ENCODE data around the gene NTN1. TPM values are rescaled to one million over a fixed set of nuclear protein-coding genes. Genes with fewer than 3 reads are reported as not detected.
A peak's percentile ranks its signal among the peaks of the same experiment; 100 is the strongest.
"Not testable (repeated sequence)": the region's sequence is repeated elsewhere in the genome, so short reads cannot be mapped to it uniquely, and the experiment has no call there.

The NTN1 gene
- total and polyA plus RNA-seq, 2 donors from 2014 or later: 1.8 TPM

DNA sequence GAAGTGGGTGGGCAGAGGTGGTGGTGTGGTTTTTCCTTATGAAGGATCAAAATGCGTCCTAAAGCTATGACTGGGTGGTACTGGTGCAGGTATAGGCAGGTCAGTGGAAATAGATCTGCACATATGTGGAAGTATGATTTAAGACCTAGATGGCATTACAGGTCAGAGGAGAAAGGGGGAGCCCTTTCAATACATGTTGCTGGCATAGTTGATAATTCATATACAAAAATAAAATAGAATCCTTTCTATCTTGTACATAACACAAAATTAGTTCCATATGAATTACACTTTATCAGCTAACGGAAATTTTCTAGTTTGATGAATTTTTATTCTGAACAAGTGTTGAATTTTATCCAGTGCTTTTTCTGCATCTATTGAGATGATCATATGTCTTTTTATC lies 35.0 kb upstream of the NTN1 start:
- intact Hi-C loops (cut with DNase I): loop anchor here (10.0 kb wide), 1 partner anchor 539 kb away; no protein-coding TSS in a partner anchor
- H3K9me3 ChIP-seq (ENCODE audit: control insufficient read depth in 2 of 3, insufficient read depth in 1 of 3, low read length in 3 of 3): peaks cover 0 to 5% (median 0%) of the 10 kb centered on the region in 3 donors
- no peak overlapping the region for H3K4me3 ChIP-seq (ENCODE audit: low read length in 3 of 3)
- no peak overlapping the region for H3K27ac ChIP-seq (ENCODE audit: low read depth in 2 of 2, low read length in 2 of 2)
- no peaks in the 10 kb centered on the region for H3K36me3 ChIP-seq (ENCODE audit: control insufficient read depth in 2 of 3, insufficient read depth in 3 of 3, low read length in 3 of 3)
- no peak for DNase-seq
- H3K4me1 ChIP-seq (ENCODE audit: control insufficient read depth in 2 of 3, insufficient read depth in 2 of 3, low read depth in 1 of 3, low read length in 3 of 3): no peaks in the 10 kb centered on the region
- TF ChIP-seq CTCF (IDR thresholded peaks at IDR 0.05; ENCODE audit: borderline replicate concordance, extremely low read depth, insufficient read depth): no peak
- no peaks in the 10 kb centered on the region for H3K27me3 ChIP-seq (ENCODE audit: control insufficient read depth, insufficient read depth, low read length)
- no peak for FAIRE-seq
- H3K9ac ChIP-seq (ENCODE audit: low read length in 3 of 3): no peak overlapping the region

DNA sequence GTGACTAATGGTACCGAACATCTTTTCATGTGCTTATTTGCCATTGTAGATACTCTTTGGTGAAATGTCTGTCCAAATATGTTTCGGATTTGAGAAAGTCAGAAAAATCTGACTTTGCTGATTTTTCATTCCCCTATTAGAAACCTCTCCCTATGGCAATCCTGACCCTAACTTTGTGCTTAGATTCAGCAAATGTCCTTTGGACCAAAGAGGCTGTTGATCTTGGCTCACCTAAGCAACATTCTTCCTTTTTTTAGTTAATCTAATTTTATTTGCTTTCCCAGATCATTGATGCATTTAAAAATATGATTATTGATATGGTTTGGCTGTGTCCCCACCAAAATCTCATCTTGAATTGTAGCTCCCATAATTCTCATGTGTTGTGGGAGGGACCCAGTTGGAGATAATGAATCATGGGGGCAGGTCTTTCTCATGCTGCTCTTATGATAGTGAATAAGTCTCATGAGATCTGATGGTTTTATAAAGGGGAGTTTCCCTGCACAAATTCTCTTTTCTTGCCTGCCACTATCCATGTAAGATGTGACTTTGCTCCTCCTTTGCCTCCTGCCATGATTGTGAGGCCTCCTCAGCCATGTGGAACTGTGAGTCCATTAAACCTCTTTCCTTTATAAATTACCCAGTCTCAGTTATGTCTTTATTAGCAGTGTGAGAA lies 32.9 kb upstream of the NTN1 start:
- H3K9ac ChIP-seq (ENCODE audit: low read length in 3 of 3); FAIRE-seq; H3K4me1 ChIP-seq (ENCODE audit: control insufficient read depth in 2 of 3, insufficient read depth in 2 of 3, low read depth in 1 of 3, low read length in 3 of 3); H3K27me3 ChIP-seq (ENCODE audit: control insufficient read depth, insufficient read depth, low read length); DNase-seq; H3K36me3 ChIP-seq (ENCODE audit: control insufficient read depth in 2 of 3, insufficient read depth in 3 of 3, low read length in 3 of 3); H3K9me3 ChIP-seq (ENCODE audit: control insufficient read depth in 2 of 3, insufficient read depth in 1 of 3, low read length in 3 of 3); H3K4me3 ChIP-seq (ENCODE audit: low read length in 3 of 3); H3K27ac ChIP-seq (ENCODE audit: low read depth in 2 of 2, low read length in 2 of 2): not testable (repeated sequence)
- intact Hi-C loops (cut with DNase I): loop anchor here (10.0 kb wide), 1 partner anchor 536 kb away; no protein-coding TSS in a partner anchor

GRCh38 chr17:8991514-8992285 lies 29.6 kb upstream of the NTN1 start:
- Histone ChIP-seq H3K36me3 (ENCODE audit: control insufficient read depth in 2 of 3, insufficient read depth in 3 of 3, low read length in 3 of 3) (no peaks in the 10 kb centered on the region), H3K27me3 (ENCODE audit: control insufficient read depth, insufficient read depth, low read length) (no peaks in the 10 kb centered on the region), H3K4me3 (ENCODE audit: low read length in 3 of 3) (no peak overlapping the region), H3K27ac (ENCODE audit: low read depth in 2 of 2, low read length in 2 of 2) (no peak overlapping the region), H3K4me1 (ENCODE audit: control insufficient read depth in 2 of 3, insufficient read depth in 2 of 3, low read depth in 1 of 3, low read length in 3 of 3) (no peaks in the 10 kb centered on the region), H3K9ac (ENCODE audit: low read length in 3 of 3) (no peak overlapping the region), H3K9me3 (ENCODE audit: control insufficient read depth in 2 of 3, insufficient read depth in 1 of 3, low read length in 3 of 3) (peaks cover 0 to 5% (median 0%) of the 10 kb centered on the region in 3 donors)
- intact Hi-C loops (cut with DNase I): no loop called here
- TF ChIP-seq CTCF (IDR thresholded peaks at IDR 0.05; ENCODE audit: borderline replicate concordance, extremely low read depth, insufficient read depth): peak; percentile 62
- FAIRE-seq (no peak), DNase-seq (peak in 4 of 5 donors; percentile 66 to 82 (median 68))

DNA sequence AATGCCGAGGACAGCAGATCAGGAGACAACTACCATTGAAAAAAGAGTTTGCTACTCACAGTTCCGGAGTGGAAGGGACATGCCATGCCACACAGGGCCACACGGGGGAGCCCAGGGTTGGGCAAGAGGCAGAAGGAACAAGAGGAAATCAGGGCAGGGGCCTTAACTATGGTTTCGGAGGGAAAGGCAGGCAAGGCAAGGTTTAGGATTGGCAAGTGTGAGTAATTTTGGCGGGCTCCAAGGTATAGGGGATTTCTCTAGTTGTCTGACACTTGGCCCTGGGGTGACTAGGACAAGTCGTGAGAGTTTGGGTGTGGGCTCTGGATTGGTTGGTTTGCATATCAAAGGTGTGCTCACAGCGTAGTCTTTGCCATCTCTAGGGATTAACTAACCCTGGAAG lies 27.0 kb upstream of the NTN1 start:
- no peak overlapping the region for H3K27ac ChIP-seq (ENCODE audit: low read depth in 2 of 2, low read length in 2 of 2)
- no peak for FAIRE-seq
- no peaks in the 10 kb centered on the region for H3K9me3 ChIP-seq (ENCODE audit: control insufficient read depth in 2 of 3, insufficient read depth in 1 of 3, low read length in 3 of 3)
- intact Hi-C loops (cut with DNase I): no loop called here
- TF ChIP-seq CTCF (IDR thresholded peaks at IDR 0.05; ENCODE audit: borderline replicate concordance, extremely low read depth, insufficient read depth): peak; percentile 52
- H3K9ac ChIP-seq (ENCODE audit: low read length in 3 of 3): no peak overlapping the region
- no peak overlapping the region for H3K4me3 ChIP-seq (ENCODE audit: low read length in 3 of 3)
- H3K36me3 ChIP-seq (ENCODE audit: control insufficient read depth in 2 of 3, insufficient read depth in 3 of 3, low read length in 3 of 3): no peaks in the 10 kb centered on the region
- H3K27me3 ChIP-seq (ENCODE audit: control insufficient read depth, insufficient read depth, low read length): no peaks in the 10 kb centered on the region
- H3K4me1 ChIP-seq (ENCODE audit: control insufficient read depth in 2 of 3, insufficient read depth in 2 of 3, low read depth in 1 of 3, low read length in 3 of 3): no peaks in the 10 kb centered on the region
- DNase-seq: peak in 4 of 5 donors; percentile 35 to 80 (median 62)
